Glutamatergic neuron (in vitro differentiated cells): Measurements from ENCODE around the gene GALNT17. TPM values are rescaled to one million over a fixed set of nuclear protein-coding genes. Genes with fewer than 3 reads are reported as not detected.

Experiments
- DNase-seq: peaks from one replicate; pipeline ENCODE4 v3.0.0; 2022
- H3K27ac Mint-ChIP-seq: one replicate; pipeline ENCODE4 v1.8.0; 2020; ENCODE audit warnings: mild to moderate bottlenecking, mixed read lengths, inconsistent platforms; ENCODE audit not compliant: unreplicated experiment
- H3K27me3 Mint-ChIP-seq: one replicate; pipeline ENCODE4 v1.8.0; 2020; ENCODE audit warnings: mild to moderate bottlenecking, moderate library complexity, mixed read lengths, inconsistent platforms; ENCODE audit not compliant: unreplicated experiment
- H3K36me3 Mint-ChIP-seq: one replicate; pipeline ENCODE4 v1.8.0; 2020; ENCODE audit warnings: mild to moderate bottlenecking, mixed read lengths, inconsistent platforms; ENCODE audit not compliant: unreplicated experiment
- H3K4me1 Mint-ChIP-seq: one replicate; pipeline ENCODE4 v1.8.0; 2020; ENCODE audit warnings: mild to moderate bottlenecking, low read depth, mixed read lengths, inconsistent platforms; ENCODE audit not compliant: unreplicated experiment
- H3K4me3 Mint-ChIP-seq: one replicate; pipeline ENCODE4 v1.8.0; 2020; ENCODE audit warnings: mild to moderate bottlenecking, mixed read lengths, inconsistent platforms; ENCODE audit not compliant: unreplicated experiment
- H3K9me3 Mint-ChIP-seq: one replicate; pipeline ENCODE4 v1.8.0; 2020; ENCODE audit warnings: mild to moderate bottlenecking, moderate library complexity, mixed read lengths, inconsistent platforms; ENCODE audit not compliant: unreplicated experiment
- total RNA-seq: library from RNA; stranded (reverse); fragmentation: NEBNext Ultra II Directional; extraction: Animal tissue kit (Norgen Biotek cat#: 25700); gene quantifications from one replicate; pipeline ENCODE4 v1.2.1, GENCODE V29; 2021; ENCODE audit not compliant: unreplicated experiment
- TF ChIP-seq, protein P1 (sequence below): fragments of 200-600 bp; sonication (generic); IDR thresholded peaks from one replicate; pipeline ENCODE4 v1.5.0; 2021; ENCODE audit not compliant: partially characterized antibody, unreplicated experiment

The GALNT17 gene
- total RNA-seq, 1 donor from 2014 or later = 42.0 TPM

DNA sequence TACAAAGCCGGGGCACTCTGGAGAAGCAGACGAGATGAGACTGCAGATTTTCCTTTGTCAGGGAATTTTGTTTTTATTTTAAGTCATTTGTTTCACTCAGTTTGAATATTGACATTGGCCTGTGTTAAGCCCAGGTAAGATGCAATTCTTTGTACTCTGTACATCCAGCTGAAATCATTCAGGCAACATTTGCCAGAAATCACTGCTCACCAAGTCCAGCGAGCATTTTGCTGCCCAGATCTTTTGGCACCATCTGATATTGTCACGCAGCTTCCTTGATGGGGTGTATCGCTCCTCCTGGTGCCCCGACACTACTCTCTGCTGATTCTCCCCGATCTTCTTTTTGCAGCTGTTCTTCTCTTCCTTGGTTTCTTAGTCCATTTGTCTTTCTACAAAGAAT lies 261.7 kb downstream of the GALNT17 start:
- peaks cover 2% of the 10 kb centered on the region for H3K27me3 Mint-ChIP-seq
- H3K36me3 Mint-ChIP-seq = peaks cover 22% of the 10 kb centered on the region
- TF ChIP-seq, protein P1, sequence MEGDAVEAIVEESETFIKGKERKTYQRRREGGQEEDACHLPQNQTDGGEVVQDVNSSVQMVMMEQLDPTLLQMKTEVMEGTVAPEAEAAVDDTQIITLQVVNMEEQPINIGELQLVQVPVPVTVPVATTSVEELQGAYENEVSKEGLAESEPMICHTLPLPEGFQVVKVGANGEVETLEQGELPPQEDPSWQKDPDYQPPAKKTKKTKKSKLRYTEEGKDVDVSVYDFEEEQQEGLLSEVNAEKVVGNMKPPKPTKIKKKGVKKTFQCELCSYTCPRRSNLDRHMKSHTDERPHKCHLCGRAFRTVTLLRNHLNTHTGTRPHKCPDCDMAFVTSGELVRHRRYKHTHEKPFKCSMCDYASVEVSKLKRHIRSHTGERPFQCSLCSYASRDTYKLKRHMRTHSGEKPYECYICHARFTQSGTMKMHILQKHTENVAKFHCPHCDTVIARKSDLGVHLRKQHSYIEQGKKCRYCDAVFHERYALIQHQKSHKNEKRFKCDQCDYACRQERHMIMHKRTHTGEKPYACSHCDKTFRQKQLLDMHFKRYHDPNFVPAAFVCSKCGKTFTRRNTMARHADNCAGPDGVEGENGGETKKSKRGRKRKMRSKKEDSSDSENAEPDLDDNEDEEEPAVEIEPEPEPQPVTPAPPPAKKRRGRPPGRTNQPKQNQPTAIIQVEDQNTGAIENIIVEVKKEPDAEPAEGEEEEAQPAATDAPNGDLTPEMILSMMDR = no peak
- peaks cover 20% of the 10 kb centered on the region for H3K4me1 Mint-ChIP-seq
- no peak overlapping the region for H3K4me3 Mint-ChIP-seq
- peaks cover 7% of the 10 kb centered on the region for H3K9me3 Mint-ChIP-seq
- DNase-seq = no peak
- no peak overlapping the region for H3K27ac Mint-ChIP-seq

DNA sequence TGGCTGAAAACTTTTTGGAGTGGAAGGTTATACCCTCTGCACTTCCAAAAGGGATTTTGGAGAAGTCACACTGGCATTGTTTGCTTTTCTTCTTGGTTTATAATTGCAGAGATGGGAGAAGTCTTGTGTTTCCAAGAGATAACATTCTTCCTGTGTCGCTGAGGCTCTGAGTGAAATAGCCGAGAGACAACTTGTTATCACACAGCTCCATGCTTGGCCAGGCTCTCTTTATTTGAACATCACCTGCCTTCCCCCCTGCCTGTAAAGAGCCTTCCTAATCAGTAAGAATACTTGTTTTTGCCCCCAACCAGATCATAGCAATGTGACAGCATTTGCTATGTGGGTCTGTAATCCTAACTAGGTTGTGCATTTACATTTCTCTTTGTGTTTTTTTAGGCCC lies 270.7 kb downstream of the GALNT17 start:
- Mint-ChIP-seq H3K4me3 (no peak overlapping the region), H3K27me3 (peaks cover 3% of the 10 kb centered on the region), H3K9me3 (peaks cover 9% of the 10 kb centered on the region), H3K27ac (no peak overlapping the region), H3K36me3 (peaks cover 20% of the 10 kb centered on the region), H3K4me1 (peaks cover 16% of the 10 kb centered on the region)
- DNase-seq = no peak
- TF ChIP-seq, protein P1 = no peak

DNA sequence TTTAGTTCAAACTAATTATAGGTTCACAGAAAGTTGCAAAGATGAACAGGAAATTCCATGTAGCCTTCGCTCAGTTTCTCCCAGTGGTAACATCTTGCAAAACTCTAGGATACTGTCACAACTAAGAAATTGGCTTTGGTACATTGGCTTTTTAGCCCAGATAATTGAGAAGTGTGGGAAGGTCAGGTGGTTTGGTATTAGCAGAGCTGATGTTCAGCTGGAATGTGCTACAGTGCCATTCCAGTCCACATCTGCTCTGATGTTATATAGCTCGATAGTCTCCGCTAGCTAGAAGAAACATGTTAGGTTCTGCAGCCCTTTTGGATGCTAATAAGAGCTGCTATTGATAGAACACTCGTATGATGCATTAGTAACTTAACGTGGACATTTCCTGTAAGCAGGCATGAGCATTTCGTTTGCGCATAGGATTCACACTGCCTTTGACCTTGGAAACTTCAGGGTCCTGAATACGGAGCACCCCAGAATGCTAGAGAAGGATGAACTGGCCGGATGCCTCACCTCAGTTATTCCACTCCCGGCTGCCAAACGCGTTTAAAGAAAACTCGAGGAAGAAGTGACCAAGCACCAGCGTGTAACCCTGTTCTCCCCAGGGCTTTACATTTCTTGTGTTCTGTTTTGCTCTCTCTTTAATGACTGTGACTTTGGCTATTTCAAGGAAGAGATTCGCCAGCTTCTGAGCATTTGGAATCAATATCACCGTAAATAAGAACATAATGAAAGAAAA lies 271.4 kb downstream of the GALNT17 start:
- no peak for DNase-seq
- Mint-ChIP-seq H3K36me3 (peaks cover 13% of the 10 kb centered on the region), H3K4me3 (no peak overlapping the region), H3K27ac (no peak overlapping the region), H3K27me3 (peaks cover 9% of the 10 kb centered on the region), H3K9me3 (peaks cover 13% of the 10 kb centered on the region), H3K4me1 (peaks cover 20% of the 10 kb centered on the region)
- TF ChIP-seq, protein P1 = no peak

DNA sequence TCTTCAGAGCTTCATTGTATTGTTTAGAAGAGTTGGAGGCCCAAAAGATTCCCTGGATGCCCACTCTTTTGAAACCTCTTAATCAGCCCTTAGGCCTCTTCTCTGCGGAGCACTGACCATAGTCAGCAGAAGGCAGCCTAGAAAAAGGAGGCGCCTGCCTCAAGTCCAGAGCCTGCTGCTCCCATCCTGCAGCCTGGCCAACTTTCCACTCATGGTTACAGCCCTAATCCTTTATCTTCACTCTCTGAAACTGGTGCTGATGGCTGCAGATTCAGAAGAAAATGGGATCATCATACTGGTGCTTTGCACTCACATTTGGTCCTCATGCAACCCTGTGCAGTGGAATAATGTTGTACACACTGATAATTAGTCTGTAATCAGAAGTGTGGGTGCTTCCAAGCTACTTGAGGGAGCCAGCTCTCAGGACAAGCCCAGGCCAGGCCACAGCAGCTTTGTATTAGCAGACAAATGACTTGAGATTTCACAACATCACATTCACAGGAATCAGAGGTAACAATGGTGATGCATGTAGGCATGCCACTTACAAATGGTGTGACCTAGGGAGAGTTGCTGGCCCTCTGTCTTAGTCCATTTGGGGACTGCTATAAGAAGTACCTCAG lies 272.9 kb downstream of the GALNT17 start:
- peaks cover 17% of the 10 kb centered on the region for H3K4me1 Mint-ChIP-seq
- peaks cover 10% of the 10 kb centered on the region for H3K9me3 Mint-ChIP-seq
- H3K27ac Mint-ChIP-seq = no peak overlapping the region
- peaks cover 12% of the 10 kb centered on the region for H3K36me3 Mint-ChIP-seq
- H3K27me3 Mint-ChIP-seq = peaks cover 9% of the 10 kb centered on the region
- H3K4me3 Mint-ChIP-seq = no peak overlapping the region
- TF ChIP-seq, protein P1 = no peak
- DNase-seq = no peak

DNA sequence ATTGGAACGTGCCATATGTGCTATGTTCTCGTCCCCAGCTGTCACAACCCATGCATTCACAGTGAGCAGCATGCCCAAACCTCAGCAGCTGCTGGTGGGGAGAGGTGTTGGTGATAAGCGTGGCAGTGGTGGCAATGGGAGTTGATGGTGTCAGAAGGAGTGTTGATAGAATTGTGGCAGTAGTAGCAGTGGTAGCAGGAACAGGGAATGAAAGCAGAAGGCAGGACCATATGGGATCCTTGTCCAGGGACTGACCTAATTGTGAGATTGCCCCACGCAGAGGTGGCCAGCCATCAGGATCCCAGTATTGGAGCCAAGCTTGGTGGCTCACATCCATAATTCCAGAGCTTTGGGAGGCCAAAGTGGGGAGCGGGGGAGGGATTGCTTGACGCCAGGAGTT lies 276.3 kb downstream of the GALNT17 start:
- Mint-ChIP-seq H3K27me3 (peaks cover 9% of the 10 kb centered on the region), H3K36me3 (peaks cover 7% of the 10 kb centered on the region), H3K27ac (peak overlapping the region; percentile 100), H3K4me3 (peak overlapping the region; percentile 59), H3K4me1 (peaks cover 22% of the 10 kb centered on the region), H3K9me3 (peaks cover 10% of the 10 kb centered on the region)
- TF ChIP-seq, protein P1 = no peak
- DNase-seq = peak; percentile 52
